Mammary epithelial cell (primary cell): Measurements from ENCODE around the gene PIP5KL1.

Experiments used
- CTCF ChIP-seq, 2 donors: IDR thresholded peaks in 1 of 2; conservative IDR thresholded peaks in 1 of 2; 2 replicates each; pipeline ENCODE4 v1.5.1; 2011 to 2012; ENCODE audit warnings: inconsistent platforms in 2 of 2, low read length in 2 of 2, mild to moderate bottlenecking in 2 of 2, control low read depth in 1 of 2, low read depth in 1 of 2; ENCODE audit not compliant: insufficient read depth in 1 of 2; ENCODE audit errors: extremely low read depth in 1 of 2
- EZH2 ChIP-seq: IDR thresholded peaks from 2 replicates; pipeline ENCODE4 v1.6.1; 2012; ENCODE audit warnings: low read length, inconsistent platforms, borderline replicate concordance

- no peak for TF ChIP-seq CTCF (conservative IDR thresholded peaks at IDR 0.05 in 1 of 2, IDR thresholded peaks at IDR 0.05 in 1 of 2; ENCODE audit: extremely low read depth in 1 of 2, insufficient read depth in 1 of 2, low read depth in 1 of 2, low read length in 2 of 2)
- no peak for TF ChIP-seq EZH2
Observed at GRCh38 chr9:127954831-127955293, 24.3 kb upstream of the PIP5KL1 start.
